Body of pancreas (tissue), 4 donors: Measurements from ENCODE around the gene TEX51.

Source experiments
- POLR2A ChIP-seq, 3 donors: fragments of 450-650 bp; IDR thresholded peaks; one replicate each; pipeline ENCODE4 v1.6.1; 2016; ENCODE audit warnings: antibody characterized with exemption in 3 of 3, mild to moderate bottlenecking in 2 of 3
- TF ChIP-seq, protein P1 (sequence below), 7 experiments: fragments of 450-650 bp in 4 of 7; fragments of 200-600 bp in 3 of 7; sonication (generic) in 3 of 7; IDR thresholded peaks; one replicate each; pipeline ENCODE4 v1.5.1; 2016 to 2019; ENCODE audit warnings: antibody characterized with exemption in 7 of 7

DNA sequence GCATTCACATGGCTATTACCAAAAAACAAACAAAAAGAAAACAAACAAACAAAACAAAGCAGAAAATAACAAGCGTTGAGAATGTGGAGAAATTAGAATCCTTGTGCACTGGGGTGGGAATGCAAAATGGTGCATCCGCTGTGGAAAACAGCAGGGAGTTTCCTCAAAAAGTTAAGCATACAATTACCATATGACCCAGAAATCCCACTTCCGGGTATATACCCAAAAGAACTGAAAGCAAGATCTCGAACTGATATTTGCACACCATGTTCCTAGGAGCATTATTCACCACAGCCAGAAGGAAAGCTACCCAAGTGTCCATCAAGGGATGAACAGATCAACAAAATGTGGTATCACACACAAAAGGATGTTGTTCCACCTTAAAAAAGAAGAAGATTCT lies 17.9 kb upstream of the TEX51 start:
- TF ChIP-seq, protein P1, sequence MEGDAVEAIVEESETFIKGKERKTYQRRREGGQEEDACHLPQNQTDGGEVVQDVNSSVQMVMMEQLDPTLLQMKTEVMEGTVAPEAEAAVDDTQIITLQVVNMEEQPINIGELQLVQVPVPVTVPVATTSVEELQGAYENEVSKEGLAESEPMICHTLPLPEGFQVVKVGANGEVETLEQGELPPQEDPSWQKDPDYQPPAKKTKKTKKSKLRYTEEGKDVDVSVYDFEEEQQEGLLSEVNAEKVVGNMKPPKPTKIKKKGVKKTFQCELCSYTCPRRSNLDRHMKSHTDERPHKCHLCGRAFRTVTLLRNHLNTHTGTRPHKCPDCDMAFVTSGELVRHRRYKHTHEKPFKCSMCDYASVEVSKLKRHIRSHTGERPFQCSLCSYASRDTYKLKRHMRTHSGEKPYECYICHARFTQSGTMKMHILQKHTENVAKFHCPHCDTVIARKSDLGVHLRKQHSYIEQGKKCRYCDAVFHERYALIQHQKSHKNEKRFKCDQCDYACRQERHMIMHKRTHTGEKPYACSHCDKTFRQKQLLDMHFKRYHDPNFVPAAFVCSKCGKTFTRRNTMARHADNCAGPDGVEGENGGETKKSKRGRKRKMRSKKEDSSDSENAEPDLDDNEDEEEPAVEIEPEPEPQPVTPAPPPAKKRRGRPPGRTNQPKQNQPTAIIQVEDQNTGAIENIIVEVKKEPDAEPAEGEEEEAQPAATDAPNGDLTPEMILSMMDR (IDR thresholded peaks at IDR 0.05): no peak
- TF ChIP-seq POLR2A (IDR thresholded peaks at IDR 0.05): no peak
